Inflammatory macrophage treated with lipopolysaccharide for 4 hours (primary cell): Measurements from ENCODE around the gene CCDC74A.
"Not testable (repeated sequence)": the region's sequence is repeated elsewhere in the genome, so short reads cannot be mapped to it uniquely, and the experiment has no call there.

Experiments used
- DNase-seq: peaks from one replicate; pipeline ENCODE4 v3.0.0-alpha.2; 2020

Gene CCDC74A

DNA sequence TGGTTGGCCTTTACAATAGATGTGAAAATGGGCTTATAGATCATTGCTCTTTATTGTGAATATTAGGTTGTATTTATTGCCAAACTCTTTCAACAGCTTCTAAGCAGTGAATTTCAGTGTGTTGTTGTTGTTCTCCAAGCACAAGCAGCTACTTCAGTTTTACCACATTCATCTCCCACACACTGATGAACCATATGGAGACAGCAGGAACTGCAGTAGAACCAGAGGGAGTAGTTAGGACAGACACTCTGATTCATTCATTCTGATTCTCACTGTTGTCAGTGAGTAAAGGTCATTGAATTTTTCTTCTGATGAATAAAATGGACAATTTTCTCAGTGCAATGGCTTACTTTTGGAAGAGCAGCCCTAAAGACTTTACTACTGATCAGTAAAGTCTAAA is 40.2 kb downstream of the CCDC74A start:
- peak; percentile 46 for DNase-seq

DNA sequence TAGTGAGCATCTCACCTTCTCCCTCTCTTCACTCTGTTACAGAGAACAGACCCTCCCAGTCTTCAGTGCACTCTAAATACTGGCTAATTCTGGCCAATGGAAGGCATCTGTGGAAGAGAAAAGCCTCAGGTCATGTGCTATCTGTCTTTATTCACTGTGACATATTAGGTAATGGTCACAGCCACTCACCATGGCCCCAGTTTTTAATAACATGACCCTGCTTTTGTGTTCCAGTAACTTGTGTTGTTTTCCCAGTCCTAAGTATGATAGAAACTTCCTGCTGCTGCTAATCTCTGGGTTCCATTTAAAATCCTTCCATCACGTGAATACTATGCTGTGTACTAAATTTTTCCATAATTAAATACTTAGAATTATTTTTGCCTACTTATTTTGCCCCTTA is 40.7 kb downstream of the CCDC74A start:
- not testable (repeated sequence) for DNase-seq

DNA sequence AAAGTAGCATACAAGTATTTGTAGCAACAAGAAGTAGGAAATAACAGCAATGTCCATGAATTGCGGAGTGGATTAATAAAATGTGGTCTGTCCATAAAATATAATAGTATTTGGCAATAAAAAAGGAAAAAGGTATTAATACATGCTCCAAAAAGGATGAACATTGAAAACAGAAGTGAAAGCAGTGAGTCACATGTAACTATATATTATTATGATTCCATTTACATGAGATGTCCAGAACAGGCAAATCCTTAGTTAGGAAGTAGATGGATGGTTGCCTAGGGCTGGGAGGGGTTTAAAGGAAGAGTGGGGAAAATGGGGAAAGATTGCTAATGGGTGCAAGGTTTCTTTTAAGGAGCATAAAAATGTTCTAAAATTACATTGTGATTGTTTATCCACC is 44.5 kb downstream of the CCDC74A start:
- peak; percentile 18 for DNase-seq

DNA sequence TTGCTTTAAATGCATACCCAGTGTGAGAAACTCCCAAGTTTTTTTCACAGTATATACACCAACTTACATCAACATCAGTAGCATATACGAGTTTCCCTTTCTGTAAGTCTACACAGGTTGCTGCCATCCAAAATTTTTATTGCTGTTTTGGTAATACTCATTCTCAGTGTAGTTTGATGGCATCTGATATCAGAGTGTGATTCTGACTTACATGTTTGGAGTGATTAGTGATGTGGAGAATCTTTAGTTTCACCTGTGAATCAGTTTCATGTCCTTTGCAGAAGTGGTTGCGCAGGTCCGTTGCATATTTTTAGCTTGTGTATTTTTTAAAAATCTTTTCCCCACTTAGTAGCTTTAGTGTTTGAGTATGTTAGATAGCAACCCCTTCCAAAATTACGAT is 50.1 kb downstream of the CCDC74A start:
- DNase-seq: no peak

DNA sequence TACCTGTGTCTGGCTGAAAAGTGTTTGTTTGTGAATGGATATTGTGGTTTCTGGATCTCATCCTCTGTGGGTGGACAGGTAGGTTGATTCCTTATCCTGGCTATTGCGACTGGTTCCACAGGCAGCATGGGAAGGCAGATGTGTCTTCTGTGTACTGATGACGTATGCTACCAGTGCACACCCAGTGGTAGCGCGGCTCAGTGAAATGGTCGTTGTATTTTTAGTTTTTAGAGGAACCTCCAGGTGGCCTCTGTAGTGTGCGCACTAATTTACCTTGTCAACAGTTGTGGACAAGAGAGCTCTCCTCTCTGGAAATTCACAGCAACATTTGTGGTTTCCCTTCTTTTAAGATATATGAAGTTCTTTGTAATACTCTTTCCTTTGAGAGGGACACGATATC is 52.5 kb downstream of the CCDC74A start:
- no peak for DNase-seq
